Articular chondrocyte of knee joint (primary cell): ENCODE results near the gene PTER. TPM values are rescaled to one million over a fixed set of nuclear protein-coding genes. Genes with fewer than 3 reads are reported as not detected.
A peak's percentile ranks its signal among the peaks of the same experiment; 100 is the strongest.

Source experiments
- small RNA-seq: library from RNA; depleted of rRNA; stranded (forward); fragments of <200 nt; gene quantifications from one replicate; pipeline ENCODE3, GENCODE V24; 2012
- total RNA-seq: library from RNA; depleted of rRNA; stranded (reverse); fragments of >200 nt; gene quantifications from 2 replicates; pipeline ENCODE4 v1.2.3, GENCODE V29; 2012

Gene PTER, protein sequence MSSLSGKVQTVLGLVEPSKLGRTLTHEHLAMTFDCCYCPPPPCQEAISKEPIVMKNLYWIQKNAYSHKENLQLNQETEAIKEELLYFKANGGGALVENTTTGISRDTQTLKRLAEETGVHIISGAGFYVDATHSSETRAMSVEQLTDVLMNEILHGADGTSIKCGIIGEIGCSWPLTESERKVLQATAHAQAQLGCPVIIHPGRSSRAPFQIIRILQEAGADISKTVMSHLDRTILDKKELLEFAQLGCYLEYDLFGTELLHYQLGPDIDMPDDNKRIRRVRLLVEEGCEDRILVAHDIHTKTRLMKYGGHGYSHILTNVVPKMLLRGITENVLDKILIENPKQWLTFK
- total RNA-seq, result 28.1 and 32.8 TPM in 2 replicates

GRCh38 chr10:16436758-16437539, at the start of gene PTER:
TSS of gene PTER (plus strand) at chr10:16437010. CDS start at chr10:16484385, 47,375 bp downstream.

DNA sequence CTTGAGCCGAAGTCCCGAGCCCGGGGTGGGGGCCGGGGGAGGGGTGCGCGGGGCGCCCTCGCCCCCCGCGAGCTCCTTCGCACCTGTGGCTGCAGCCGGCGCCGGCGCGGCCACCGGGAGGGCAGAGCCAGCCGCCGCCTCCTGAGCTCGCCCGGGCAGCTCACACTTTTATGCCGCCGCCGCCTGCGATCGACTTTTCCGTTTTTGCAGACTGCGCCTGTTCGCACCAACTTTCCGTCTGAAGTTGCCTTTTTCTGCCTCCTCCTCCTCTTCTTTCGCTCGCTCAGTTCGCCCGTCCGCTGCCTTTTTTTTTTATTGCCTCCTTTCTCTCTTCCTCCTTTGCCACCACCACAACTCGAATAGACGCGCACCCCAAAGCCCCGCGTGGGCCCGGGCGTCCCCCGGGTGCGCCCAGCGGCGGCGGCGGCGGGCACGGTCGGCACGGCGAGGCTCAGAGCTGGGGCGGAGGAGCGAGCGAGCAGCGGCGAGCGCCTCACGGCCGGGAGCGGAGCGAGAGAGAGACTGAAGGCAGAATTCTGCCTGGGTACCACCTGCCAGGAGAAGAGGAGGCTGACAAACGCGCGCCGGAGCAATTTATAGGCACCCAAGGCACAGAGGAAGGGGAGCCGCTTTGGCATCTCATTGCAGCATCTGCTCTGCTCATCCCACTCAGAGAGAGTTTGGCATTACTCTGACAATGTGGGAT, 84.7 kb downstream of the PTER start, which contains the start of gene C1QL3:
C1QL3 (minus strand) TSS at position 569 of the 706 bp plus-strand sequence. CDS start 814 bp downstream, outside the sequence.

Small RNA genes within 50 kb of the gene (small RNA-seq; reads per million reads assigned to genes)
- gene RNU2-18P, result 0.57 reads per million, percentile 17 among the genes with 10 or more reads in this experiment

Other genes starting within 250 kb of the PTER start
- gene C1QL3, start 84.9 kb downstream of the PTER start, total RNA-seq, result not detected in 2 replicates